Lower lobe of right lung (tissue), 2 donors: ENCODE measurements around the gene ELMOD1. TPM values are rescaled to one million over a fixed set of nuclear protein-coding genes. Genes with fewer than 3 reads are reported as not detected.

Source experiments
- ATAC-seq, 2 donors: fragments of 200-7000 bp; cut with Tn5 transposase; one replicate each; pipeline ENCODE4 v1.9.1; 2020 to 2022; ENCODE audit warnings: mild to moderate bottlenecking in 2 of 2, moderate library complexity in 2 of 2
- DNase-seq: peaks from one replicate; pipeline ENCODE4 v3.0.0-alpha.2; 2020
- H3K27ac ChIP-seq: fragments of 200-600 bp; one replicate; pipeline ENCODE4 v1.8.0; 2022
- H3K27me3 ChIP-seq: fragments of 200-600 bp; one replicate; pipeline ENCODE4 v1.8.0; 2022; ENCODE audit warnings: low read depth
- H3K36me3 ChIP-seq: fragments of 200-600 bp; one replicate; pipeline ENCODE4 v1.8.0; 2022; ENCODE audit warnings: mild to moderate bottlenecking
- H3K4me1 ChIP-seq: fragments of 200-600 bp; one replicate; pipeline ENCODE4 v1.8.0; 2022
- H3K4me3 ChIP-seq: fragments of 200-600 bp; one replicate; pipeline ENCODE4 v1.8.0; 2022; ENCODE audit warnings: mild to moderate bottlenecking
- H3K9me3 ChIP-seq: fragments of 200-600 bp; one replicate; pipeline ENCODE4 v1.8.0; 2022
- CTCF ChIP-seq: fragments of 200-600 bp; IDR thresholded peaks from one replicate; pipeline ENCODE4 v1.8.0; 2022; ENCODE audit warnings: antibody characterized with exemption, mild to moderate bottlenecking
- intact Hi-C: fragments of 100-400 bp; cut with DNase I; formaldehyde crosslinking; loops from one replicate; pipeline ENCODE4 v1.11.0; 2022
- total RNA-seq: library from RNA; stranded (reverse); fragmentation: NEBNext Ultra II Directional; extraction: Animal tissue kit (Norgen Biotek cat#: 25700); gene quantifications from one replicate; pipeline ENCODE4 v1.2.1, GENCODE V29; 2021
- donor health status: DM: no; HTN: yes; CAD: no; lungs with severe emphysema.

ELMOD1 gene
- total RNA-seq, 1 donor from 2014 or later, result 1.8 TPM

- intact Hi-C loops, result no loop called here
Observed at GRCh38 chr11:107598225-107599139, 7.5 kb downstream of the ELMOD1 start.

GRCh38 chr11:107605061-107606006 lies 14.4 kb downstream of the ELMOD1 start:
- no peaks in the 10 kb centered on the region for H3K9me3 ChIP-seq

More at GRCh38 chr11:107598225-107599139, 7.5 kb downstream of the ELMOD1 start:
- DNase-seq (peak; percentile 52), ATAC-seq (peak; percentile 78 to 89)
- Histone ChIP-seq H3K27ac (no peak overlapping the region), H3K4me1 (no peaks in the 10 kb centered on the region), H3K27me3 (peaks cover 7% of the 10 kb centered on the region), H3K9me3 (no peaks in the 10 kb centered on the region), H3K4me3 (no peak overlapping the region), H3K36me3 (no peaks in the 10 kb centered on the region)
- TF ChIP-seq CTCF, result peak; percentile 55

GRCh38 chr11:107606141-107606540 lies 15.2 kb downstream of the ELMOD1 start:
- TF ChIP-seq CTCF, result no peak
- ATAC-seq (no peak), DNase-seq (no peak)
- intact Hi-C loops, result no loop called here
- no peak overlapping the region for H3K4me3 ChIP-seq
- H3K27me3 ChIP-seq, result no peaks in the 10 kb centered on the region
- H3K9me3 ChIP-seq, result no peaks in the 10 kb centered on the region
- H3K36me3 ChIP-seq, result no peaks in the 10 kb centered on the region
- H3K27ac ChIP-seq, result no peak overlapping the region
- no peaks in the 10 kb centered on the region for H3K4me1 ChIP-seq

More at GRCh38 chr11:107605061-107606006, 14.4 kb downstream of the ELMOD1 start:
- Histone ChIP-seq H3K27me3 (no peaks in the 10 kb centered on the region), H3K4me1 (no peaks in the 10 kb centered on the region), H3K27ac (no peak overlapping the region), H3K4me3 (no peak overlapping the region), H3K36me3 (no peaks in the 10 kb centered on the region)
- TF ChIP-seq CTCF, result no peak
- ATAC-seq, result no peak
- intact Hi-C loops, result no loop called here
- no peak for DNase-seq

- no peaks in the 10 kb centered on the region for H3K9me3 ChIP-seq
- DNase-seq (no peak), ATAC-seq (no peak)
- intact Hi-C loops, result no loop called here
- TF ChIP-seq CTCF, result no peak
- no peaks in the 10 kb centered on the region for H3K4me1 ChIP-seq
- no peak overlapping the region for H3K4me3 ChIP-seq
- no peak overlapping the region for H3K27ac ChIP-seq
- H3K36me3 ChIP-seq, result no peaks in the 10 kb centered on the region
- no peaks in the 10 kb centered on the region for H3K27me3 ChIP-seq
Observed at GRCh38 chr11:107608809-107609208, 17.9 kb downstream of the ELMOD1 start.

GRCh38 chr11:107609400-107610218 lies 18.7 kb downstream of the ELMOD1 start:
- Histone ChIP-seq H3K36me3 (no peaks in the 10 kb centered on the region), H3K4me1 (no peaks in the 10 kb centered on the region), H3K27ac (no peak overlapping the region), H3K9me3 (no peaks in the 10 kb centered on the region), H3K27me3 (no peaks in the 10 kb centered on the region), H3K4me3 (no peak overlapping the region)
- DNase-seq (no peak), ATAC-seq (no peak)
- TF ChIP-seq CTCF, result no peak
- intact Hi-C loops, result no loop called here
